ENCODE measurements around the gene PDZRN3.

DNA sequence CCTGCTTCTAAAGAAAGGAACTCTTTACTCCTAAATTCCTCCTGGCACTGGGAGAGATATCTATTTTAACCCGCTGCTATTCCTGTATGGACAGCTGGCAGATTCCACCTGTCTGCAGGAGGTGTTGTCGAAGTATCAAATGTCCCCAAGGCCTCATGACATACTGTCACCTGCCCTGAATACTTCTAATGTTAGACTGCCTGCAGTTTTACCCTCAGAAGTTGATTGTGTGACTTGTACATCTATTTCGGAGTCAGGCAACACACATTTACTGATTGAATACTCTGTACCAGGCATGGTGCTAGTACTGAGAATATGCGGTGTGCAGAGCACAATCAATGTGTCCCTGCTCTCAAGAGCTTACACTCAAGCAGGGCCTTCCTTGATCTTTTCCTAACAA, 38.6 kb downstream of the PDZRN3 start:
- TF ChIP-seq, protein P1, sequence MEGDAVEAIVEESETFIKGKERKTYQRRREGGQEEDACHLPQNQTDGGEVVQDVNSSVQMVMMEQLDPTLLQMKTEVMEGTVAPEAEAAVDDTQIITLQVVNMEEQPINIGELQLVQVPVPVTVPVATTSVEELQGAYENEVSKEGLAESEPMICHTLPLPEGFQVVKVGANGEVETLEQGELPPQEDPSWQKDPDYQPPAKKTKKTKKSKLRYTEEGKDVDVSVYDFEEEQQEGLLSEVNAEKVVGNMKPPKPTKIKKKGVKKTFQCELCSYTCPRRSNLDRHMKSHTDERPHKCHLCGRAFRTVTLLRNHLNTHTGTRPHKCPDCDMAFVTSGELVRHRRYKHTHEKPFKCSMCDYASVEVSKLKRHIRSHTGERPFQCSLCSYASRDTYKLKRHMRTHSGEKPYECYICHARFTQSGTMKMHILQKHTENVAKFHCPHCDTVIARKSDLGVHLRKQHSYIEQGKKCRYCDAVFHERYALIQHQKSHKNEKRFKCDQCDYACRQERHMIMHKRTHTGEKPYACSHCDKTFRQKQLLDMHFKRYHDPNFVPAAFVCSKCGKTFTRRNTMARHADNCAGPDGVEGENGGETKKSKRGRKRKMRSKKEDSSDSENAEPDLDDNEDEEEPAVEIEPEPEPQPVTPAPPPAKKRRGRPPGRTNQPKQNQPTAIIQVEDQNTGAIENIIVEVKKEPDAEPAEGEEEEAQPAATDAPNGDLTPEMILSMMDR (conservative IDR thresholded peaks at IDR 0.05 in 1 of 2, IDR thresholded peaks at IDR 0.05 in 1 of 2; ENCODE audit: low read depth in 1 of 2, low read length in 2 of 2) = no peak
- TF ChIP-seq EZH2 (IDR thresholded peaks at IDR 0.05; ENCODE audit: low read length, missing control alignments) = no peak

All from fibroblast of lung (primary cell).